T47D (cell line): ENCODE data around the gene ANO1.
"Not testable (repeated sequence)": the region's sequence is repeated elsewhere in the genome, so short reads cannot be mapped to it uniquely, and the experiment has no call there.

Experiments
- DNase-seq, 2 experiments: peaks; one replicate each; pipeline versions ENCODE4 v3.0.0 to v3.0.0-alpha.2; 2011 to 2012; ENCODE audit warnings: low read depth in 1 of 2, low spot score in 1 of 2
- JUND ChIP-seq: IDR thresholded peaks from 2 replicates; pipeline ENCODE4 v1.6.1; 2012; ENCODE audit warnings: low read depth
- in situ Hi-C: cut with HindIII; loops from 2 replicates; pipeline ENCODE4 v1.10.0; 2016; ENCODE audit warnings: low sequenced_read_pairs, low pct_unique_long_range_greater_than_20kb

The ANO1 gene

DNA sequence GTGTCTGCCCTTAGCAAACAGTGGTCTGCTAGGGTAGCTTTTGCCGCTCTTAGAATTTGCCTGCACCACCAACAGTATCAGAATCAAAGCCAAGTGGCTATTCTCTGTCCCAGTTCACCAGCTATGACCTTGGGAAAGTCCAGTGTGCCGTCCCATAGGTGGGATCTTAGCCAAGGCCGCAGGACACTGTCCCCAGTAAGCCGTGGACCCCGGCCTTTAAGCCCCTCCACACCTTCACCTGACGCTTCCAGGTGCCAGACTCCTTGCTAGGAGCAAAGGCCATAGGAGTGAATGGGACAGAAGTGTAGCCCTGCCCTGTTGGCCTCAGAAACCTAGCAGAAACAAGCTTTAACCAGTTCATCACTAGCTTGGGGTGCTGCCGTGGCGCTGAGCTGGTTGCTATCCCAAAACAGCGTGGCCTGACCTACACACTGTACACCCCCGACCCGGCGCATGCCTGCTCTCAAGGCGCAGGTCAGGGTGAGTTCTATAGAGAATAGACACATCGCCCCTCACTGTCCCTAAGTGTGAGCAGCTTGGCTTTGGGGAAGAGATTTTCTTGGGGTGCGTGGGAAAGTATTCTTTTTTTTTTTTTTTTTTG is 129.5 kb downstream of the ANO1 start:
- TF ChIP-seq JUND, result no peak
- in situ Hi-C loops, result no loop called here
- no peak for DNase-seq

DNA sequence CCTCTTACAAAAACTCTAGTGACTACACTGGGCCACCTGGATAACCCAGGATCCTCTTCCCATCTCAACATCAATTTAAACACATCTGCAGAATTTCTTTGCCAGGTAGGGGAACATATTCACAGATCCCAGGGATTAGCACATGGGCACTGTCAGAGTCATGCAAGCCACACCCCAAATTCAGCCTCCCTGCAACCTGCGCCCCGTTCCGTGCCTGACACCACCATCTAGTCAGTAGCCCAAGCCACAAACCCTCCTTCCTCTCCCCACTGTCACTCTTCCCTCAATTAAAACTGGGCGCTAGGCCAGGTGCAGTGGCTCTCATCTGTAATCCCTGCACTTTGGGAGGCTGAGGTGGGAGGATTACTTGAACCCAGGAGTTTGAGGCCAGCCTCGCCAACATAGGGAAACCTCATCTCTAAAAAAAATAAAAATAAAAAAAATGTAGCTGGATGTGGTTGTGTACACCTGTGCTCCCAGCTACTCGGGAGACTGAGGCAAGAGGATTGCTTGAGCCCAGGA is 131.3 kb downstream of the ANO1 start:
- TF ChIP-seq JUND, result no peak
- in situ Hi-C loops, result no loop called here
- DNase-seq, result no peak

- no peak for DNase-seq
- no peak for TF ChIP-seq JUND
- in situ Hi-C loops, result no loop called here
Observed at GRCh38 chr11:70210051-70210501, 132.0 kb downstream of the ANO1 start.

- in situ Hi-C loops, result no loop called here
- no peak for DNase-seq
- no peak for TF ChIP-seq JUND
Observed at GRCh38 chr11:70210530-70210929, 132.4 kb downstream of the ANO1 start.

DNA sequence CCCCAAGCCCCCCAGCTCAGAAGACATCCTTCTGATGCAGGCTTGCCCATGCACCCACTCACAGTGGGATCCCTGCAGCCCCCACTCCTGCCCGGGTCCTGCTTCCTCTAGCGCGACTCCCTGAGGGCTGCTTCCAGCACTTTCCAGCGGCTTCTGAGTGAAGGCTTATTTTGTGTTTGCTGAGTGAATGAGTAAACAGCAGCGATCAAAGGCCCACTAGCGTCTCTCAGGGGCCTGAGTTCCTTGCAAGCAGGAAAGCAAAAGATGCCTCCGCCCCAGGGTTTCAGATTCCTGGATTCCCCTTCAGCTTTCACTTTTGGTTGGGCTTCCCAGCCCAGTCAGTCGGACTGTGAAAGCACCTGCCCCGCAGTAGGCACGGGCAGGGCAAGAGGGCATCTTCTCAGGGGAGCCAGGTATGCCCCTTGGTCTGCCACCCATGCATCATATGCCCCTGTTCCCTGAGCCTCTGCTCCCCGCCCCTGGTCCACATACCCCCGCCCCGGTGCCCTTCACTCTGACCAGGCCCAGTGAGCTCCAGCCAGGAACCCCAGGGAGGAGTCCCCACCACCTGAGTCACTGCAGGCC is 134.2 kb downstream of the ANO1 start:
- DNase-seq, result peak in 1 of 2 experiments; percentile 51
- in situ Hi-C loops, result no loop called here
- no peak for TF ChIP-seq JUND

DNA sequence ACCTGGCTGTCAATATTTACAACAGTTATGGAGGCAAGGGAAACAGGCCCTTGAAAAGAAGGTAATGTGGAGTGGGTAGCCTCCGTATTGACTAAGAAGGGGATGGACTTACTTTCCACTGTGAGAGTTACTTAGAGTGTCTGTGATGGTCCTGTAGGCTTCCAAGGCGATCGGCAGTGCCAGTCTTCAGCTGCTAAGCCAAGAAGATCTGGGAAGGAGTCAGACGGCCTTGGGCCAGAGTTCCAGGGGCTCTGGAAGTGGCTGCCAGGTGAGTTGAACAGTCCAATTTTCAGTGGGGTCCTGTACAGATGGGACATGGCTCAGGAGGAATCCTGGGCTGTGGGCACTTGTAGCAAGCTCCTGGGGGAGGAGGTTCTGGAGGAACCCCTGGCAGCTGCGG is 139.3 kb downstream of the ANO1 start:
- in situ Hi-C loops, DNase-seq: not testable (repeated sequence)

DNA sequence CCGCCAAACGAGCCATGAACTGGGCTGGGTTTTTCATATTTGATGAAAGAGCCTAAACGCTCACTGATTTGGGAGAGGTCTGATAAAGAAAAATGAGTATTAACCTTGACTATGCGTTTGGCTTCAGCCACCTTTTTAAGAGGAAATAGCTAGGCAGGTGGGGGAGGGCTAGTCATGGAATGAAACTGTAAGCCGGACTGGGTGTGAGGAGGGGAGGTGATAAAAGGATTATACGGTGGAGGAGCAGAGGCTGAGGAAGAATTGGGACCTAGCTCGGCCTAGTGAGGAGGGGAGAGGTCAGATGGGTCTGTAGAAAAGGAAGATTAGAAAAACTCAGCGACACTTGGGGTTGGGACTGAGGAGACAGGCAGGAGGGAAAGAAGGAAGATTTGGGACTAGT is 140.0 kb downstream of the ANO1 start:
- in situ Hi-C loops, DNase-seq: not testable (repeated sequence)

- in situ Hi-C loops, result no loop called here
- no peak for DNase-seq
- TF ChIP-seq JUND, result no peak
Observed at GRCh38 chr11:70220136-70220535, 142.0 kb downstream of the ANO1 start.

DNA sequence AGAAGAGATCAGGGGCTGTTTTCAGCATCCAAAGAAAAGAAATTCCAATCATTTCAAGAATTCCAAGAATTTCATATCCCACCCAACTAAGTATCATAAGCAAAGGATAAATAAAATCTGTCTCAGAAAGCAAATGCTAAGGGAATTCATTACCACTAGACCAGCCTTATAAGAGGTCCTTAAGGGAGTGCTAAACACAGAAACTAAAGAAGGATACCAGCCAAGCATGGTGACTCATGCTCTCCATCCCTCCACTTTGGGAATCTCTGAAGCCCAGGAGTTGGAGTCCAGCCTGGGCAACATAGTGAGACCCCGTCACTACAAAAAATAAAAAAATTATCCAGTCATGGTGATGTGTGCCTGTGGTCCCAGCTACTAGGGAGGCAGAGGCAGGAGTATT is 142.8 kb downstream of the ANO1 start:
- no peak for TF ChIP-seq JUND
- no peak for DNase-seq
- in situ Hi-C loops, result no loop called here

DNA sequence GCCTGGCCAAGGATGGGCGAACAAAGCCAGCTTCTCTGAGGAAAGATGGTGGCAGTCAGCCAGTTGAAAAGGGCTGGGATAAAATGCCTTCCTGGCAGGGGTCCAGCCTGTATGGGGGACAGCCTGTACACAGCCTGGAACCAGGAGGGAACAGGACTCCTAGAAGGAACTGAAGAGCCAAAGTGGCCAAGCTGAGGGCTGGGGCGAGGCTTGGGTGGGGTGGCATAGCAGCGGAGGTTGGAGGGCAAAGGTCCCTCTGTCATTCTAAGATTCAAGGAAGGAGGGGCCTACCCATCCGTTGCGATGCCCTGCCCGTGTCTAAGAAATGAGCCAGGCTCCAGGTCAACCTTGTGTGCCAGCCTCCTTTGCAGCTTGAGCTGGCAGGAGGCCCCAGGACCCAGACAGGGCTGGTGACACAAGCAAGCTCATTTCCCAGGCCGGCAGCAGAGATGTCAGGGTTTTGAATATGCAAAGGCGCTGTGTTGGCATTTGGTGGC is 147.6 kb downstream of the ANO1 start:
- in situ Hi-C loops, result no loop called here
- no peak for DNase-seq
- TF ChIP-seq JUND, result no peak

DNA sequence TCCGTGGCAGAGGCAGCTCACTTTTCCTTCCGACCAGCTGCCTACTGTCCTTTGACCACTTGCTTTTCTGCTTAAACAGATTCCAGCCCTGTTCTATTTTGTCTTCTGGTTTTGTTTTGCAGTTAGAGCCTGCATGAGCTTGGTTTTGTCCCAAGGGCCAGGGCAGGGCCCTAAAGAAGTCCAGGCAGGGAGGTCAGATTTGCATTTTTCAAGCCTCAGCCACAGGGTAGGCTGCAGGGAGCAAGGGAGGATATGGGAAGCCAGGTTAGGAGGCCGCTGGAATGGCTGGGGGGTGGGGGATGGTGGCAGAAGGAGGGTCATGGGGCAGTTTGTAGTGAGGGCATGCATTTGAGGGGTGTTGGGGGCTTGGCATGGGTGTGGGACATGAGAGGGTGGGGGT is 148.1 kb downstream of the ANO1 start:
- no peak for DNase-seq
- in situ Hi-C loops, result no loop called here
- no peak for TF ChIP-seq JUND

- DNase-seq, result peak in 1 of 2 experiments; percentile 69
- no peak for TF ChIP-seq JUND
- in situ Hi-C loops, result no loop called here
Observed at GRCh38 chr11:70226967-70227366, 148.8 kb downstream of the ANO1 start.

GRCh38 chr11:70229737-70230136 is 151.6 kb downstream of the ANO1 start:
- DNase-seq, result no peak
- in situ Hi-C loops, result no loop called here
- no peak for TF ChIP-seq JUND
